Stimulated activated CD4-positive, alpha-beta T cell treated with anti-CD3 and anti-CD28 coated beads, TNF-alpha, amount 100 ng/mL, for 24 hours (primary cell): ENCODE measurements around the gene UNC79.

Source experiments
- DNase-seq, 3 experiments: peaks; one replicate each; pipeline ENCODE4 v3.0.0-alpha.2; 2020; ENCODE audit warnings: low read depth in 3 of 3

UNC79 gene

GRCh38 chr14:93749076-93749420 lies 318.3 kb downstream of the UNC79 start:
- no peak for DNase-seq

- DNase-seq = no peak
Observed at GRCh38 chr14:93751946-93752655, 321.4 kb downstream of the UNC79 start.

GRCh38 chr14:93752980-93753561 lies 322.3 kb downstream of the UNC79 start:
- DNase-seq = no peak

GRCh38 chr14:93753647-93754046 lies 322.9 kb downstream of the UNC79 start:
- DNase-seq = no peak

GRCh38 chr14:93757206-93757605 lies 326.5 kb downstream of the UNC79 start:
- no peak for DNase-seq
